Right lobe of liver (tissue), 6 donors: ENCODE data around the gene GMEB1. TPM values are rescaled to one million over a fixed set of nuclear protein-coding genes. Genes with fewer than 3 reads are reported as not detected.
"Not testable (repeated sequence)": the region's sequence is repeated elsewhere in the genome, so short reads cannot be mapped to it uniquely, and the experiment has no call there.

Experiments used
- ATAC-seq, 4 donors: fragments of 200-7000 bp; cut with Tn5 transposase; one replicate each; pipeline ENCODE4 v1.9.1; 2020; ENCODE audit warnings: mild to moderate bottlenecking in 4 of 4, moderate library complexity in 4 of 4
- DNase-seq, 3 donors: peaks; one replicate each; pipeline ENCODE4 v3.0.0-alpha.2; 2020
- H3K27ac ChIP-seq, 3 donors: fragments of 200-600 bp; one replicate each; pipeline ENCODE4 v1.8.0; 2022
- H3K27me3 ChIP-seq, 2 donors: fragments of 200-600 bp; one replicate each; pipeline ENCODE4 v1.8.0; 2022
- H3K36me3 ChIP-seq, 4 donors: fragments of 200-600 bp; sonication (generic) in 1 of 4; one replicate each; pipeline versions ENCODE4 v1.5.1 to v1.8.0; 2017 to 2022; ENCODE audit warnings: control low read depth in 1 of 4
- H3K4me1 ChIP-seq, 4 donors: fragments of 200-600 bp; sonication (generic) in 1 of 4; one replicate each; pipeline versions ENCODE4 v1.5.1 to v1.8.0; 2017 to 2022; ENCODE audit warnings: control low read depth in 1 of 4
- H3K4me3 ChIP-seq, 3 donors: fragments of 200-600 bp; one replicate each; pipeline ENCODE4 v1.8.0; 2022
- H3K9me3 ChIP-seq, 4 donors: fragments of 200-600 bp; sonication (generic) in 1 of 4; one replicate each; pipeline versions ENCODE4 v1.5.1 to v1.8.0; 2017 to 2022; ENCODE audit warnings: control low read depth in 1 of 4
- POLR2A ChIP-seq: fragments of 450-650 bp; IDR thresholded peaks from one replicate; pipeline ENCODE4 v1.6.1; 2017; ENCODE audit warnings: antibody characterized with exemption, mild to moderate bottlenecking
- WGBS: methylation state at CpG from one replicate; pipeline ENCODE4 v1.1.6; 2018; ENCODE audit warnings: low coverage, low lambda C conversion rate; ENCODE audit not compliant: insufficient coverage; ENCODE audit errors: missing lambda C conversion rate; 5-methylcytosine and 5-hydroxymethylcytosine counted together
- intact Hi-C, 2 donors: fragments of 100-400 bp; cut with DNase I; formaldehyde crosslinking; loops; one replicate each; pipeline versions ENCODE4 v1.11.2 to v1.14.1; 2022
- total RNA-seq, 6 experiments: library from RNA; depleted of rRNA in 2 of 6; stranded (reverse); fragments of >200 nt in 2 of 6; fragmentation: NEBNext Ultra II Directional in 3 of 6; extraction: Animal tissue kit (Norgen Biotek cat#: 25700) in 3 of 6; gene quantifications; one replicate each; pipeline versions ENCODE4 v1.1.0 to v1.2.4, GENCODE V29; 2016 to 2023
- TF ChIP-seq, protein P1 (sequence below), 4 donors: fragments of 200-600 bp in 3 of 4; fragments of 450-650 bp in 1 of 4; IDR thresholded peaks; one replicate each; pipeline versions ENCODE4 v1.5.1 to v1.8.0; 2016 to 2022; ENCODE audit warnings: antibody characterized with exemption in 4 of 4, mild to moderate bottlenecking in 2 of 4
- donor health status: DM: no; HTN: yes; CAD: no.
- donor health status: DM: no; HTN: no; CAD: no.
- donor health status: DM: no; HTN: no; CAD: no.
- donor health status: DM: no; HTN: yes; CAD: no.
- donor health status: DM: no; HTN: yes; CAD: no.

GMEB1 gene
- total RNA-seq, 6 experiments from 2014 or later = 2.8 to 5.7 (median 4.6) TPM

DNA sequence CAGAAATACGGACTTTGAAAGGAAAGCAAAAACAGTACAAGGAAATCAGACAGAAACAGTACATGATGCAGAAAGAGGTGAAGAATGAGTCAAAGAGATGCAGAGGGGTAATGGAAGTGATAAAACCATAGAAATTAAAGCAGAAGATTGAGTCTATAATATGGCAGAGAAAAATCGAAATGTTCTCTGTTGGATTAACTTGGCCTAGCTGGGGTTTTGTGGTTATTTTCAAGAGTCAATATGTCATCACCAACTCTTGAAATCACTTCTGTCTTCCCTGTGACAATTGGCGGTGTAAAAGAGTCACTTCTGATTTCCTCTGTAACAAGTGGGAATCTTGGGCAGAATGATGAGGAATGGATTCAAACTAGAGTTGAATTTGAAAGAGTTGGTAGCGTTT is 75.6 kb downstream of the GMEB1 start:
- TF ChIP-seq, protein P1, sequence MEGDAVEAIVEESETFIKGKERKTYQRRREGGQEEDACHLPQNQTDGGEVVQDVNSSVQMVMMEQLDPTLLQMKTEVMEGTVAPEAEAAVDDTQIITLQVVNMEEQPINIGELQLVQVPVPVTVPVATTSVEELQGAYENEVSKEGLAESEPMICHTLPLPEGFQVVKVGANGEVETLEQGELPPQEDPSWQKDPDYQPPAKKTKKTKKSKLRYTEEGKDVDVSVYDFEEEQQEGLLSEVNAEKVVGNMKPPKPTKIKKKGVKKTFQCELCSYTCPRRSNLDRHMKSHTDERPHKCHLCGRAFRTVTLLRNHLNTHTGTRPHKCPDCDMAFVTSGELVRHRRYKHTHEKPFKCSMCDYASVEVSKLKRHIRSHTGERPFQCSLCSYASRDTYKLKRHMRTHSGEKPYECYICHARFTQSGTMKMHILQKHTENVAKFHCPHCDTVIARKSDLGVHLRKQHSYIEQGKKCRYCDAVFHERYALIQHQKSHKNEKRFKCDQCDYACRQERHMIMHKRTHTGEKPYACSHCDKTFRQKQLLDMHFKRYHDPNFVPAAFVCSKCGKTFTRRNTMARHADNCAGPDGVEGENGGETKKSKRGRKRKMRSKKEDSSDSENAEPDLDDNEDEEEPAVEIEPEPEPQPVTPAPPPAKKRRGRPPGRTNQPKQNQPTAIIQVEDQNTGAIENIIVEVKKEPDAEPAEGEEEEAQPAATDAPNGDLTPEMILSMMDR (IDR thresholded peaks at IDR 0.05) = no peak
- no peak for TF ChIP-seq POLR2A
- Histone ChIP-seq H3K9me3 (no peaks in the 10 kb centered on the region), H3K36me3 (peaks cover 4 to 69% (median 32%) of the 10 kb centered on the region in 4 donors), H3K4me3 (no peak overlapping the region), H3K27ac (no peak overlapping the region), H3K4me1 (peaks cover 0 to 29% (median under 1%) of the 10 kb centered on the region in 4 donors), H3K27me3 (no peaks in the 10 kb centered on the region)
- intact Hi-C loops = no loop called here
- DNase-seq (no peak), ATAC-seq (no peak)
- WGBS = 77% methylated on average over 4 of the region's 4 CpGs

DNA sequence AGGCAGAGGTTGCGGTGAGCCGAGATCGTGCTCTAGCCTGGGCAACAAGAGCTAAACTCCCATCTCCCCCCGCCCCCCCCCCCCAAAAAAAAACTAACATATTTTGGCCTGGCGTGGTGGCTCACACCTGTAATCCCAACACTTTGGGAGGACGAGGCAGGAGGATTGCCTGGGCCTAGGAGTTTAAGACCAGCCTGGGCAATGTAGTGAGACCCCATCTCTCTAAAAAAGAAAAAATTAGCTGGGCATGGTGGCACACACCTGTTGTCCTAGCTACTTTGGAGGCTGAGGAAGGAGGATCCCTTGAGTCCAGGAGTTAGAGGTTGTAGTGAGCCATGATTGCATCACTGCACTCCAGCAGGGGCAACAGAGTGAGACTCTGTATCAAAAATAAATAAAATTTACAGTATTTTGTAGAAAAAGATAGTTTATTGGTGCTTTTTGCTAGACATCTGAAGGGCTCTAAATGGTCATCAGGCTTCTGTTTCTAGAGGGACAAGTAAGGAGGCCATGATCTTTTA is 77.1 kb downstream of the GMEB1 start:
- Histone ChIP-seq H3K27me3 (no peaks in the 10 kb centered on the region), H3K36me3 (peaks cover 0 to 57% (median 29%) of the 10 kb centered on the region in 4 donors), H3K4me1 (peaks cover 0 to 16% (median 0%) of the 10 kb centered on the region in 4 donors), H3K9me3 (no peaks in the 10 kb centered on the region), H3K27ac (no peak overlapping the region), H3K4me3 (no peak overlapping the region)
- TF ChIP-seq, protein P1 (IDR thresholded peaks at IDR 0.05) = no peak
- TF ChIP-seq POLR2A = no peak
- WGBS = 96% methylated on average over 6 of the region's 6 CpGs
- intact Hi-C loops = no loop called here
- ATAC-seq (no peak), DNase-seq (no peak)

DNA sequence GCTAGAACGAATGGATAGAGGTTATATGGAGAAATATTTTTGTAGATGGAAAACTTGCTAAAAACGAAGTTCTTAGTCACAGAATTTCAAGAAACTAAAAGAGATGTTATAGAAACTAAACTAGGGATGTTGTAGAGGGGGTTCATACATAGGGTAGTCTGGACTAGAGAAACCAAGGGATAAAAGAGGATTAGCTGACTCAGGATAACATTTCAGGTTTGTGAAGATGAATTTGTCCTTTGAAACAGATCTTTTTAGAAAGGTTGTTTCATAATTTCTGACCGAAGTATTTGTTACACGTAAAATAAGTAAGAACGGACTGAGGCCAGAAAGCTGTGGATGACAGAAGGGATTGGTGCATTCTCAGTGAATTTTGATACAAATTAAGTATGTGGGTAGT is 81.7 kb downstream of the GMEB1 start:
- H3K4me3 ChIP-seq = no peak overlapping the region
- H3K27ac ChIP-seq = no peak overlapping the region
- H3K27me3 ChIP-seq = no peaks in the 10 kb centered on the region
- H3K4me1 ChIP-seq = peaks cover 0 to 26% (median 0%) of the 10 kb centered on the region in 4 donors
- DNase-seq (no peak), ATAC-seq (no peak)
- TF ChIP-seq POLR2A = no peak
- TF ChIP-seq, protein P1 (IDR thresholded peaks at IDR 0.05) = no peak
- no peaks in the 10 kb centered on the region for H3K9me3 ChIP-seq
- WGBS = 78% methylated on average over 5 of the region's 5 CpGs
- intact Hi-C loops = no loop called here
- peaks cover 0 to 18% (median 3%) of the 10 kb centered on the region in 4 donors for H3K36me3 ChIP-seq

DNA sequence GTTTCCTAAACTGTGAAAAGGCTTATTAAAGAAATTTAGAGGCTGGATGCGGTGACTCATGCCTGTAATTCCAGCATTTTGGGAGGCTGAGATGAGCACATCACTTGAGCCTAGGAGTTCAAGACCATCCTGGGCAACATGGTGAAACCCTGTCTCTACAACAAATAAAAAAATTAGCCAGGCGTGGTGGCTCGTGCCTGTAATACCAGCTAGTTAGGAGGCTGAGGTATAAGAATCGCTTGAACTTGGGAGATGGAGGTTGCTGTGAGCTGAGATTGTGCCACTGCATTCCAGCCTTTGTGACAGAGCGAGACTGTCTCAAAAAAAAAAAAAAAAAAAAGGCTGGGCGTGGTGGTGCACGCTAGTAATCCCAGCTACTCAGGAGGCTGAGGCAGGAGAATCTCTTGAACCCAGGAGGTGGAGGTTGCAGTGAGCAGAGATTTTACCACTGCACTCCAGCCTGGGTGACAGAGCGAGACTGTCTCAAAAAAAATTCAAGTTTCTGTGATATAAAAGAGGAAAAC is 82.2 kb downstream of the GMEB1 start:
- H3K36me3 ChIP-seq = peaks cover 0 to 16% (median 3%) of the 10 kb centered on the region in 4 donors
- H3K4me3 ChIP-seq = not testable (repeated sequence)

DNA sequence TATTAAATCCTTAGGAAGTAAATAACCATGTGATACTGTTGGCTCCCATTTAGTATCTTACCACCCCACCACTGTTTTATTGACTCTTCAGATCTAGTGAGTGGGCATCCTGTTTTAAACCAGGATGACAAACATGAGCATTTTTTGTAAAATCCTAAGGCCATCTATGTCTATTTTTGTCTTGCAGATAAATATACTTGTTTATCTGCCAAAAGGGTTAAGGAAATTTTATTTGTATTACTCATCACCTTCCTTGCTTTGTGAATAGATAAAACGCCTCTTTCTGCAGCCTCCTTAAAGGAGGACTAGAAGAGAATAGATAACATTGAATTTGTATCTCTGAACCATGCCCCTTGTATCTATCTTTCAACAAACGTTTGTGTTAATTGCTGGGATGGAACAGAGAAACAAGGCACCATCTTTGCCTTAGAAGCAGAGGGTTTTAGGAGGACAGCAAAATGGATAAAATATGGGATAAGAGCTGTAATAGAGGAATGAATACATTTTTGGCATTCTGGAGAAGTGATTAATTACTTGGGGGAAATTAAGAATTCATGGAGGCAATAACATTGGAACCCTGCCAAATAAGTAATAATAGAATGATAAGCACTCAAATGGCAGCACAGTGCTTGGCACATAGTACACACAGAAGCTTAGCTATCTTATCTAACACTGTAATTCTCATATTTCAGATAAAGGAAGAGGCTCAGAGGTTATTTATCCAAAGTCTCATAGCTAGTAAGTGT is 82.9 kb downstream of the GMEB1 start:
- H3K27ac ChIP-seq = no peak overlapping the region
- ATAC-seq = peak; percentile 48 to 73 (median 62)

More for the DNA sequence above, 82.2 kb downstream of the GMEB1 start:
- H3K9me3 ChIP-seq, ATAC-seq, H3K27me3 ChIP-seq, H3K27ac ChIP-seq, DNase-seq, intact Hi-C loops: not testable (repeated sequence)
- peaks cover 0 to 26% (median 0%) of the 10 kb centered on the region in 4 donors for H3K4me1 ChIP-seq
- WGBS = 84% methylated on average over 8 of the region's 8 CpGs

More for the DNA sequence above, 82.9 kb downstream of the GMEB1 start:
- Histone ChIP-seq H3K4me1 (peaks cover 0 to 28% (median 0%) of the 10 kb centered on the region in 4 donors), H3K4me3 (no peak overlapping the region), H3K27me3 (no peaks in the 10 kb centered on the region), H3K36me3 (peaks cover 0 to 9% (median 0%) of the 10 kb centered on the region in 4 donors), H3K9me3 (no peaks in the 10 kb centered on the region)
- intact Hi-C loops = no loop called here
- 24% methylated on average over 2 of the region's 2 CpGs for WGBS
- DNase-seq = no peak
- no peak for TF ChIP-seq POLR2A
- TF ChIP-seq, protein P1 (IDR thresholded peaks at IDR 0.05) = no peak
